DND-41 (cell line): ENCODE data around the gene ASPA.

Experiments used
- ATAC-seq: fragments of 200-7000 bp; cut with Tn5 transposase; 3 replicates; pipeline ENCODE4 v1.9.1; 2021; ENCODE audit warnings: low read depth; ENCODE audit not compliant: insufficient read depth
- DNase-seq: peaks from one replicate; pipeline ENCODE4 v3.0.0-alpha.2; 2020
- H2AFZ ChIP-seq: 2 replicates; pipeline ENCODE4 v1.6.0; 2012; ENCODE audit warnings: low read depth, low read length
- H3K27ac ChIP-seq: 2 replicates; pipeline ENCODE4 v1.5.1; 2012; ENCODE audit warnings: low read length, inconsistent platforms
- H3K27me3 ChIP-seq: fragments of 200-600 bp; sonication (generic); 2 replicates; pipeline ENCODE4 v1.6.0; 2012; ENCODE audit warnings: low read length, mild to moderate bottlenecking, inconsistent platforms; ENCODE audit not compliant: insufficient read depth, poor library complexity
- H3K36me3 ChIP-seq: 2 replicates; pipeline ENCODE4 v1.5.1; 2012; ENCODE audit warnings: low read length, inconsistent platforms; ENCODE audit not compliant: insufficient read depth
- H3K4me1 ChIP-seq: 2 replicates; pipeline ENCODE4 v1.5.1; 2012; ENCODE audit warnings: mild to moderate bottlenecking, low read length; ENCODE audit not compliant: insufficient read depth
- H3K4me2 ChIP-seq: 2 replicates; pipeline ENCODE4 v1.6.0; 2012; ENCODE audit warnings: mild to moderate bottlenecking, moderate library complexity, low read length, inconsistent platforms; ENCODE audit not compliant: insufficient read depth
- H3K4me3 ChIP-seq, 2 experiments: fragments of 200-600 bp in 1 of 2; shearing (Covaris generic) in 1 of 2; 2 replicates each; pipeline ENCODE4 v1.5.1; 2012 to 2016; ENCODE audit warnings: inconsistent platforms in 2 of 2, low read length in 2 of 2, mild to moderate bottlenecking in 2 of 2, low read depth in 1 of 2, moderate library complexity in 1 of 2
- H3K79me2 ChIP-seq: 2 replicates; pipeline ENCODE4 v1.6.0; 2012; ENCODE audit warnings: low read length, inconsistent platforms; ENCODE audit not compliant: insufficient read depth
- H3K9ac ChIP-seq: 2 replicates; pipeline ENCODE4 v1.6.0; 2012; ENCODE audit warnings: low read depth, mild to moderate bottlenecking, inconsistent platforms, low read length, moderate library complexity
- H3K9me3 ChIP-seq: 2 replicates; pipeline ENCODE4 v1.5.1; 2012; ENCODE audit warnings: low read length, moderate library complexity, mild to moderate bottlenecking, inconsistent platforms; ENCODE audit not compliant: insufficient read depth, severe bottlenecking
- H4K20me1 ChIP-seq: 2 replicates; pipeline ENCODE4 v1.6.0; 2012; ENCODE audit warnings: low read length; ENCODE audit not compliant: insufficient read depth
- EZH2 ChIP-seq: IDR thresholded peaks from 3 replicates; pipeline ENCODE4 v1.6.1; 2012; ENCODE audit warnings: borderline replicate concordance, low read depth, mild to moderate bottlenecking, moderate library complexity, low read length, inconsistent platforms; ENCODE audit not compliant: severe bottlenecking
- TF ChIP-seq, protein P1 (sequence below): IDR thresholded peaks from 2 replicates; pipeline ENCODE4 v1.5.1; 2012; ENCODE audit warnings: borderline replicate concordance, low read length, moderate library complexity, mild to moderate bottlenecking; ENCODE audit not compliant: poor library complexity, severe bottlenecking; ENCODE audit errors: extremely low read depth

The ASPA gene

DNA sequence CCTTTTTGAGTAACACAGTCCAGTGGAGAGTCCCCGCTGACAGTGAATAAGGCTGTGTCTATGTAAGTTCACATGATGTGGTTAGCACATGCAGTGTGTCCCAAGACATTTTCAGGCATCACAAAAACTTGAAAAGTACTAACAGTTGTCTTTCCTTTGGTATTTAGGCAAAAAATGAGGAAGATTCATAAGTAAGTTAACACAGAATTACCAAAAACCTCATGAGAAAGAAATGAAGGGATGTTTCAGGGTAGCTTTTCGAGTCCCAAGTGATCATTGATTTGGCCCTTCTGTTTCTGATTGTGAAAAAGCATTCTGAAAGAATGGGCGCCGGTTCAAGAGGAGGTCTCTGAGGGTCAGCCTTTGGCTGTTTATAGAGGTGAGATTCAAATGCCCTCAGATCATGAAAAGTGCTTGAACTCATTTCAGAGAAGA lies 529 bp upstream of the ASPA start:
- Histone ChIP-seq H3K36me3 (no peaks in the 10 kb centered on the region), H3K4me1 (no peaks in the 10 kb centered on the region), H3K4me3 (no peak overlapping the region), H3K9me3 (no peaks in the 10 kb centered on the region), H3K9ac (no peak overlapping the region), H3K27ac (no peak overlapping the region), H2AFZ (no peak overlapping the region), H3K4me2 (no peak overlapping the region), H4K20me1 (no peaks in the 10 kb centered on the region), H3K27me3 (no peaks in the 10 kb centered on the region), H3K79me2 (no peaks in the 10 kb centered on the region)
- no peak for DNase-seq
- TF ChIP-seq, protein P1, sequence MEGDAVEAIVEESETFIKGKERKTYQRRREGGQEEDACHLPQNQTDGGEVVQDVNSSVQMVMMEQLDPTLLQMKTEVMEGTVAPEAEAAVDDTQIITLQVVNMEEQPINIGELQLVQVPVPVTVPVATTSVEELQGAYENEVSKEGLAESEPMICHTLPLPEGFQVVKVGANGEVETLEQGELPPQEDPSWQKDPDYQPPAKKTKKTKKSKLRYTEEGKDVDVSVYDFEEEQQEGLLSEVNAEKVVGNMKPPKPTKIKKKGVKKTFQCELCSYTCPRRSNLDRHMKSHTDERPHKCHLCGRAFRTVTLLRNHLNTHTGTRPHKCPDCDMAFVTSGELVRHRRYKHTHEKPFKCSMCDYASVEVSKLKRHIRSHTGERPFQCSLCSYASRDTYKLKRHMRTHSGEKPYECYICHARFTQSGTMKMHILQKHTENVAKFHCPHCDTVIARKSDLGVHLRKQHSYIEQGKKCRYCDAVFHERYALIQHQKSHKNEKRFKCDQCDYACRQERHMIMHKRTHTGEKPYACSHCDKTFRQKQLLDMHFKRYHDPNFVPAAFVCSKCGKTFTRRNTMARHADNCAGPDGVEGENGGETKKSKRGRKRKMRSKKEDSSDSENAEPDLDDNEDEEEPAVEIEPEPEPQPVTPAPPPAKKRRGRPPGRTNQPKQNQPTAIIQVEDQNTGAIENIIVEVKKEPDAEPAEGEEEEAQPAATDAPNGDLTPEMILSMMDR = no peak
- no peak for TF ChIP-seq EZH2
- ATAC-seq = no peak

DNA sequence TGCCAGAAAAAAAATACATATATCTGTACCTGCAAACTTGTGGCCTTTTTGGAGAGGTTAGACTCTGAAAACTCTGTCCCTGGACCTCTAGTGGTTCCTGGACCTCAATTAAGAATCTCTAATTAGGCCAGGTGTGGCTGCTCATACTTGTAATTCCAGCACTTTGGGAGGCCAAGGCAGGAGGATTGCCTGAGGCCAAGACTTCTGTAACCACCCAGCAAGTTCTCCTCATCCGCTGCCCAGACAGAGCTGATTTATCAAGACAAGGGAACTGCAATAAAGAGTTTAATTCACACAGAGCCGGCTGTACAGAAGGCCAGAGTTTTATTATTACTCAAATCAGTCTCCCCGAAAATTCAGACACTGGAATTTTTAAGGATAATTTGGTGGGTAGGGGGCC lies 4.2 kb downstream of the ASPA start:
- Histone ChIP-seq H2AFZ (no peak overlapping the region), H3K27ac (no peak overlapping the region), H3K79me2 (no peaks in the 10 kb centered on the region), H3K36me3 (no peaks in the 10 kb centered on the region), H3K27me3 (peaks cover 8% of the 10 kb centered on the region), H3K4me2 (no peak overlapping the region), H3K4me1 (no peaks in the 10 kb centered on the region), H3K9ac (no peak overlapping the region), H4K20me1 (no peaks in the 10 kb centered on the region), H3K4me3 (no peak overlapping the region), H3K9me3 (no peaks in the 10 kb centered on the region)
- no peak for ATAC-seq
- TF ChIP-seq, protein P1 = no peak
- TF ChIP-seq EZH2 = no peak
- DNase-seq = no peak

DNA sequence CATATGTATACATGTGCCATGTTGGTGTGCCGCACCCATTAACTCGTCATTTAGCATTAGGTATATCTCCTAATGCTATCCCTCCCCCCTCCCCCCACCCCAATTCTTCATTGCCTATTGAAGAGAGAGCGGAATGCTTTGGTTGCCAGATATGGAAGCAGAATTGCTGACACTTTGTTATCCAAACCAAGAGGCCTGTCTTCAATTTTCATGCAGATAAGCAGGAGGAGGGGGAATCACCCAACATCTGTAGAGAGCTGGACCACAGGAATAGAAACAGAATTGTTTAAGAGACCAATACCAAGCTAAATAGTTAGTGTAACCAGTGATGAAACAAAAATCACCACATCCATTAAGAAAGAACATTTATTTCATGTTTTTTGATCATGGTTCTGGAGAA lies 7.1 kb downstream of the ASPA start:
- ATAC-seq (no peak), DNase-seq (no peak)
- Histone ChIP-seq H2AFZ (no peak overlapping the region), H3K9me3 (no peaks in the 10 kb centered on the region), H3K4me1 (no peaks in the 10 kb centered on the region), H3K4me3 (no peak overlapping the region), H4K20me1 (no peaks in the 10 kb centered on the region), H3K4me2 (no peak overlapping the region), H3K27ac (no peak overlapping the region), H3K27me3 (peaks cover 15% of the 10 kb centered on the region), H3K9ac (no peak overlapping the region), H3K79me2 (no peaks in the 10 kb centered on the region), H3K36me3 (no peaks in the 10 kb centered on the region)
- TF ChIP-seq, protein P1 = no peak
- TF ChIP-seq EZH2 = no peak
